ENCODE data around the gene DNMBP. TPM values are rescaled to one million over a fixed set of nuclear protein-coding genes. Genes with fewer than 3 reads are reported as not detected.

The DNMBP gene
- total RNA-seq, 6 donors from 2014 or later: 10.1 to 18.9 (median 12.6) TPM

DNA sequence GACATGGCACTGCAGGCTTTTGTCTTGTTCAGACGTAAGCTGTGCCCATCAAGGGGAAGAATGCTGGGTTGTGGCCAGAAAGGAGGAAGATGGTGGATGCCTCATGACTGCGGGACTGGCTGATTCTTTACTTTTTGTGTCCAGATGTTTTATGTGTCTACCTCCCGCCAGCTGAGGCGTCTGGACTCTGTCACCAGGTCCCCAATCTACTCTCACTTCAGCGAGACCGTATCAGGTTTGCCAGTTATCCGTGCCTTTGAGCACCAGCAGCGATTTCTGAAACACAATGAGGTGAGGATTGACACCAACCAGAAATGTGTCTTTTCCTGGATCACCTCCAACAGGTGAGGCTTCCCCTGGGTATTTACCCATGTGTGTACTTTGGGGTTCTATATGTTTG lies 173.8 kb downstream of the DNMBP start:
- no peak overlapping the region for H3K27ac ChIP-seq
- H3K27me3 ChIP-seq: no peaks in the 10 kb centered on the region
- ATAC-seq (ENCODE audit: low FRiP score in 2 of 2): no peak
- H3K9me3 ChIP-seq: no peaks in the 10 kb centered on the region
- TF ChIP-seq, protein P1, sequence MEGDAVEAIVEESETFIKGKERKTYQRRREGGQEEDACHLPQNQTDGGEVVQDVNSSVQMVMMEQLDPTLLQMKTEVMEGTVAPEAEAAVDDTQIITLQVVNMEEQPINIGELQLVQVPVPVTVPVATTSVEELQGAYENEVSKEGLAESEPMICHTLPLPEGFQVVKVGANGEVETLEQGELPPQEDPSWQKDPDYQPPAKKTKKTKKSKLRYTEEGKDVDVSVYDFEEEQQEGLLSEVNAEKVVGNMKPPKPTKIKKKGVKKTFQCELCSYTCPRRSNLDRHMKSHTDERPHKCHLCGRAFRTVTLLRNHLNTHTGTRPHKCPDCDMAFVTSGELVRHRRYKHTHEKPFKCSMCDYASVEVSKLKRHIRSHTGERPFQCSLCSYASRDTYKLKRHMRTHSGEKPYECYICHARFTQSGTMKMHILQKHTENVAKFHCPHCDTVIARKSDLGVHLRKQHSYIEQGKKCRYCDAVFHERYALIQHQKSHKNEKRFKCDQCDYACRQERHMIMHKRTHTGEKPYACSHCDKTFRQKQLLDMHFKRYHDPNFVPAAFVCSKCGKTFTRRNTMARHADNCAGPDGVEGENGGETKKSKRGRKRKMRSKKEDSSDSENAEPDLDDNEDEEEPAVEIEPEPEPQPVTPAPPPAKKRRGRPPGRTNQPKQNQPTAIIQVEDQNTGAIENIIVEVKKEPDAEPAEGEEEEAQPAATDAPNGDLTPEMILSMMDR (IDR thresholded peaks at IDR 0.05): no peak
- TF ChIP-seq POLR2A (IDR thresholded peaks at IDR 0.05): no peak
- no peak for TF ChIP-seq EP300 (IDR thresholded peaks at IDR 0.05)
- no peak for TF ChIP-seq POLR2AphosphoS5 (IDR thresholded peaks at IDR 0.05)
- DNase-seq: no peak
- no peak overlapping the region for H3K4me3 ChIP-seq
- 91 to 97% methylated on average over 8 of the region's 8 CpGs for WGBS, 2 donors
- no peaks in the 10 kb centered on the region for H3K4me1 ChIP-seq
- H3K36me3 ChIP-seq: no peaks in the 10 kb centered on the region

DNA sequence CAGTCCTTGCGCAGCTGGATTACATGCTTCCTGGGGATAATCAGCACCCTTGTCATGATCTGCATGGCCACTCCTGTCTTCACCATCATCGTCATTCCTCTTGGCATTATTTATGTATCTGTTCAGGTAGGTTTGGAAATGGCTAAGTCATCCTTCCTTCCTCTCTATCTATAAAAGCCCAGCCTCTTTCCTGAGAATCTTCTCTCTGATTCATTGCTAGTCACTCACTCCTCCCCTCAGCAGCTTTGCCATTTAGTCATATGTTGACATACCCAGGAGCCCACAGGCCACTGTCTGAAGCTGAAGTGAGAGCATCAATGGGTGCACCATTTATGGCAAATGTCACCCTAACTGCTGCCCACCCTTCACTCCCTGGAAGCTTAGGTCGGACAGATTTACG lies 175.3 kb downstream of the DNMBP start:
- H3K4me1 ChIP-seq: no peaks in the 10 kb centered on the region
- no peaks in the 10 kb centered on the region for H3K27me3 ChIP-seq
- WGBS, 2 donors: 78 to 80% methylated on average over 4 of the region's 4 CpGs
- no peaks in the 10 kb centered on the region for H3K9me3 ChIP-seq
- TF ChIP-seq POLR2A (IDR thresholded peaks at IDR 0.05): no peak
- TF ChIP-seq, protein P1 (IDR thresholded peaks at IDR 0.05): no peak
- TF ChIP-seq EP300 (IDR thresholded peaks at IDR 0.05): no peak
- no peak for TF ChIP-seq POLR2AphosphoS5 (IDR thresholded peaks at IDR 0.05)
- DNase-seq (no peak), ATAC-seq (ENCODE audit: low FRiP score in 2 of 2) (no peak)
- H3K27ac ChIP-seq: no peak overlapping the region
- no peak overlapping the region for H3K4me3 ChIP-seq
- no peaks in the 10 kb centered on the region for H3K36me3 ChIP-seq

DNA sequence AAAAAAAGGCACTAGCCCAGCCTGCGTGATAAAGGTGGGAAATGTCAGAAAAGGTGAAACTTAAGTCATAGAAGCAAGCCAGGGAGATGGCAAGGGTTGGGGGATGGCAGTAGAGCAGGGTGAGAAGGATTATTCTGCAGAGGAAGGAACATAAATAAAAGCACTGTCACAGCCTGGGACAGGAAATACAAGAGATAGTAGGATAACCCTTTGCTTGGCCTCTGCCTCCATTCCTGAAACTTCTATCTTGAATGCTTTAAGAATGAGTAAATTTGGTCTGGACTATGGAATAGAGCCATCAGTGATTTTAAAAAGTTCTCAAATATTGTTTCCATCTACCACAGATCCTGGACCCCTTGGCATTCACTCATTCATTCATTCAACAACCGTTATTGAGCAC lies 177.3 kb downstream of the DNMBP start:
- H3K9me3 ChIP-seq: no peaks in the 10 kb centered on the region
- no peaks in the 10 kb centered on the region for H3K36me3 ChIP-seq
- ATAC-seq (ENCODE audit: low FRiP score in 2 of 2) (no peak), DNase-seq (no peak)
- H3K27me3 ChIP-seq: no peaks in the 10 kb centered on the region
- TF ChIP-seq EP300 (IDR thresholded peaks at IDR 0.05) (no peak), POLR2A (IDR thresholded peaks at IDR 0.05) (no peak), POLR2AphosphoS5 (IDR thresholded peaks at IDR 0.05) (no peak)
- TF ChIP-seq, protein P1 (IDR thresholded peaks at IDR 0.05): no peak
- no peaks in the 10 kb centered on the region for H3K4me1 ChIP-seq
- H3K27ac ChIP-seq: no peak overlapping the region
- H3K4me3 ChIP-seq: no peak overlapping the region
- 78 to 95% methylated on average over 2 of the region's 2 CpGs for WGBS, 2 donors

DNA sequence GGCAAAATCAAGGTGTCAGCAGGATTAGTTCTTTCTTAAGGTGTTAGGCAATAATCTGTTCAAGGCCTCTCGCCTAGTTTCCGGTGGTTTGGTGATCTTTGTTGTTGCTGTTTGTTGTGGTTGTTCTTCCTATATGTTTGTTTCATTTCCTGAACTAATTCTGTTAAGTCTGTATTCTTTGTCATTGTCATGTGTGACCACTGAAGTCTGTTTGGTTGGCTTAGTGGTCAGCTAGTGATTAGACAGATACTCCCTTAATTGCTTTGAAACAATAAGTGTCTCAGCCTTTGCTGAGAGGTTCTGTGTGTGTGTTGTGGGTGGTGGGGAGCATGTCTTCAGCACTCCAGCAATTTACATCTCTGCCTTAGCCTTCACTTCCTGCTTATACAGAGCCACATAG lies 181.3 kb downstream of the DNMBP start:
- TF ChIP-seq, protein P1 (IDR thresholded peaks at IDR 0.05): no peak
- TF ChIP-seq POLR2A (IDR thresholded peaks at IDR 0.05) (no peak), EP300 (IDR thresholded peaks at IDR 0.05) (no peak), POLR2AphosphoS5 (IDR thresholded peaks at IDR 0.05) (no peak)
- Histone ChIP-seq H3K27me3 (no peaks in the 10 kb centered on the region), H3K4me1 (no peaks in the 10 kb centered on the region), H3K36me3 (no peaks in the 10 kb centered on the region), H3K9me3 (no peaks in the 10 kb centered on the region), H3K27ac (no peak overlapping the region), H3K4me3 (no peak overlapping the region)
- 70 to 82% methylated on average over 2 of the region's 2 CpGs for WGBS, 2 donors
- ATAC-seq (ENCODE audit: low FRiP score in 2 of 2): no peak
- no peak for DNase-seq

DNA sequence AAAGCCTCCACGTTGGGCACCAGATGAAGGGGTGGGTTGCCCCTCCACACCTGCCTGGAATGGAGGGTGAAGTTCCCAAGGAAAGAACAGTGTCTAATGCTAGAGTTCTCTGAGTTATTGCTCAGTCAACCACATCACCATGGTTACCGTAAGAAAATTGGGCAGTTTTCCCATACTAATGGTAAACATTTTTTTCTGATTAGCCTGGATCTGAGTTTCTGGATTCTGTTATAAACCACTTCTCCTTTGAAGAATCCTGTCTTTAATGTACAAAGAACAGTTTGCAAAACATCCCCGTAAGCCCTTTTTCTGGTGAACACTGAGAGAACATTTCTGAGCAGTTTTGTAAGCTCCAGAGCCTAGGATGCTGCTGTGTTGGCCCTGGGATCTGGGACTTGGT lies 181.8 kb downstream of the DNMBP start:
- Histone ChIP-seq H3K4me1 (no peaks in the 10 kb centered on the region), H3K9me3 (no peaks in the 10 kb centered on the region), H3K4me3 (no peak overlapping the region), H3K27ac (no peak overlapping the region), H3K36me3 (no peaks in the 10 kb centered on the region), H3K27me3 (no peaks in the 10 kb centered on the region)
- no peak for DNase-seq
- no peak for ATAC-seq (ENCODE audit: low FRiP score in 2 of 2)
- no peak for TF ChIP-seq POLR2A (IDR thresholded peaks at IDR 0.05)
- no peak for TF ChIP-seq EP300 (IDR thresholded peaks at IDR 0.05)
- TF ChIP-seq, protein P1 (IDR thresholded peaks at IDR 0.05): no peak
- TF ChIP-seq POLR2AphosphoS5 (IDR thresholded peaks at IDR 0.05): no peak
- WGBS, 2 donors: 88 to 93% methylated on average over 2 to 3 of the region's 3 CpGs
